ENCODE measurements around the gene SLC6A12. TPM values are rescaled to one million over a fixed set of nuclear protein-coding genes. Genes with fewer than 3 reads are reported as not detected.

SLC6A12 gene
- total RNA-seq, 1 donor = not detected

- H3K36me3 ChIP-seq (ENCODE audit: insufficient read depth, low read length) = no peaks in the 10 kb centered on the region
- no peak for DNase-seq (ENCODE audit: insufficient read length, low spot score, missing footprints)
- H3K4me3 ChIP-seq (ENCODE audit: insufficient read depth, low read length) = no peak overlapping the region
- H4K20me1 ChIP-seq (ENCODE audit: insufficient read depth, low read length) = no peaks in the 10 kb centered on the region
- H3K4me1 ChIP-seq (ENCODE audit: insufficient read depth, low read length) = no peaks in the 10 kb centered on the region
- H3K4me2 ChIP-seq (ENCODE audit: insufficient read depth, low read length) = no peak overlapping the region
- no peak overlapping the region for H2AFZ ChIP-seq (ENCODE audit: low read length)
- H3K9me3 ChIP-seq (ENCODE audit: low read depth, low read length) = no peaks in the 10 kb centered on the region
- no peak overlapping the region for H3K27ac ChIP-seq (ENCODE audit: low read depth, low read length)
- no peak for TF ChIP-seq CTCF (IDR thresholded peaks at IDR 0.05; ENCODE audit: extremely low read depth, low read depth, low read length)
- H3K79me2 ChIP-seq (ENCODE audit: insufficient read depth, low read length) = no peaks in the 10 kb centered on the region
- peaks cover 14% of the 10 kb centered on the region for H3K27me3 ChIP-seq (ENCODE audit: insufficient read depth, low read length)
Observed at GRCh38 chr12:163406-163986, 50.5 kb downstream of the SLC6A12 start.

DNA sequence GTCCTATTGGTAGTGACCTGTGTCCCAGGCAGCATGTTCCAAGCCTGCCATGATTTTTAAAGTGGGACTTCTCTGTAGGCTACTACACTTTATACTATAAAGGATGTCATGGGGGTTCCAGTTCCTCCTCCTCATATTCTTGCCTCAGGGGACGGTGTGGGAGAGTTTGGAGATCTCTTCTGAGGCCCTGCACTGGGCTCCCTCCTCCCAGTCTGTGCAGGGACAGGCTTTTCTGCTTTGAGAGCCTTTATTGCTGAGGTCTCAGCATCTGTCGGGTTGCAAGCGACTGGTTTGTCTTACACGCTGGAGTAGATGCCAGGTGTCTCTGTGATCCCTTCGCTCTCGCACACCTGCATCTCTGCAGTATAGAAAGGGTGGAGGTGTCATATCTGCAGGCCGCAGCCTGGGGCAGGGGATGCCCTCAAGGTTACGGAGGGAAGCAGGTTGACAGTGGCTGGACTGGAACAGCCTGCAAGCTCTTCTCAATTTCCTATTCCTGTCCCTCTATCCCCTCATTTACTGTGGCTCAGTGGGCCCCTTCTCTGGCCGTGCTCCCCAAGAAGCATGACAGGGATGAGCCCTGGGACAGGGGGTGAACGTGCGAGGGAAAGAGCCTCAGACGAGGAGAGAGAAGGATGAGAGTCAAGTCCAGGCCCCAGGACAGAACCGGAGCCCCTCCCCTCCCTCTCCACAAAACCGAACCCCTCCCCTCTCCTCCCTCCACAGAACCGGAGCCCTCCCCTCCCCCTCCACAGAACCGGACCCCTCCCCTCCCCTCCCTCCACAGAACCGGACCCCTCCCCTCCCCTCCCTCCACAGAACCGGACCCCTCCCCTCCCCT lies 51.3 kb downstream of the SLC6A12 start:
- no peaks in the 10 kb centered on the region for H3K4me1 ChIP-seq (ENCODE audit: insufficient read depth, low read length)
- peaks cover 6% of the 10 kb centered on the region for H3K27me3 ChIP-seq (ENCODE audit: insufficient read depth, low read length)
- H3K9me3 ChIP-seq (ENCODE audit: low read depth, low read length) = no peaks in the 10 kb centered on the region
- no peaks in the 10 kb centered on the region for H4K20me1 ChIP-seq (ENCODE audit: insufficient read depth, low read length)
- H2AFZ ChIP-seq (ENCODE audit: low read length) = no peak overlapping the region
- H3K79me2 ChIP-seq (ENCODE audit: insufficient read depth, low read length) = no peaks in the 10 kb centered on the region
- H3K36me3 ChIP-seq (ENCODE audit: insufficient read depth, low read length) = no peaks in the 10 kb centered on the region
- H3K4me2 ChIP-seq (ENCODE audit: insufficient read depth, low read length) = no peak overlapping the region
- TF ChIP-seq CTCF (IDR thresholded peaks at IDR 0.05; ENCODE audit: extremely low read depth, low read depth, low read length) = no peak
- no peak overlapping the region for H3K27ac ChIP-seq (ENCODE audit: low read depth, low read length)
- no peak overlapping the region for H3K4me3 ChIP-seq (ENCODE audit: insufficient read depth, low read length)
- DNase-seq (ENCODE audit: insufficient read length, low spot score, missing footprints) = no peak

GRCh38 chr12:161823-162222 lies 52.1 kb downstream of the SLC6A12 start:
- Histone ChIP-seq H3K4me1 (ENCODE audit: insufficient read depth, low read length) (no peaks in the 10 kb centered on the region), H3K79me2 (ENCODE audit: insufficient read depth, low read length) (no peaks in the 10 kb centered on the region), H3K27me3 (ENCODE audit: insufficient read depth, low read length) (peaks cover 2% of the 10 kb centered on the region), H3K4me2 (ENCODE audit: insufficient read depth, low read length) (no peak overlapping the region), H4K20me1 (ENCODE audit: insufficient read depth, low read length) (no peaks in the 10 kb centered on the region), H3K36me3 (ENCODE audit: insufficient read depth, low read length) (no peaks in the 10 kb centered on the region), H3K9me3 (ENCODE audit: low read depth, low read length) (no peaks in the 10 kb centered on the region), H3K27ac (ENCODE audit: low read depth, low read length) (no peak overlapping the region), H2AFZ (ENCODE audit: low read length) (no peak overlapping the region), H3K4me3 (ENCODE audit: insufficient read depth, low read length) (no peak overlapping the region)
- TF ChIP-seq CTCF (IDR thresholded peaks at IDR 0.05; ENCODE audit: extremely low read depth, low read depth, low read length) = no peak
- DNase-seq (ENCODE audit: insufficient read length, low spot score, missing footprints) = no peak

DNA sequence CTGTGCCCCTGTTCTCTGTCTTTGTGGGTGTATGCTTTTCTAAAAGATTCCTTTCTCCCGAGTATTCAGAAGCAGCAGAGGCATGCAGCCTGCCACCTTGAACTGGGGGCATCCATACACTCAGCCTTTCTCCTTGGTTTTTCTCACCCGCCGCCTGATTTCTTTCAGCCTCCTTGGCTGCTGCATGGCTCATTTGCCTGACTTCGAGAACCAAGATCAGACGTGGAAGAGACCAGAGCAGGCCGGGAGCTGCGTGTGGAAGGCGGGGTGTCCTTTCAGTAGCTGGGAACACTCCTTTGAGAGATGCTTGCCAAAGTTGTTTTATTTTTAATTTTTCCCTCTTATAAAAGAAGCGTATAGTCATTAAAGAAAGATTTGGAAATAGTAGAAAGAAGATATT lies 53.1 kb downstream of the SLC6A12 start:
- Histone ChIP-seq H3K27ac (ENCODE audit: low read depth, low read length) (no peak overlapping the region), H3K9me3 (ENCODE audit: low read depth, low read length) (no peaks in the 10 kb centered on the region), H3K4me2 (ENCODE audit: insufficient read depth, low read length) (no peak overlapping the region), H2AFZ (ENCODE audit: low read length) (no peak overlapping the region), H3K36me3 (ENCODE audit: insufficient read depth, low read length) (no peaks in the 10 kb centered on the region), H3K79me2 (ENCODE audit: insufficient read depth, low read length) (no peaks in the 10 kb centered on the region), H3K27me3 (ENCODE audit: insufficient read depth, low read length) (peaks cover 2% of the 10 kb centered on the region), H4K20me1 (ENCODE audit: insufficient read depth, low read length) (no peaks in the 10 kb centered on the region), H3K4me1 (ENCODE audit: insufficient read depth, low read length) (no peaks in the 10 kb centered on the region), H3K4me3 (ENCODE audit: insufficient read depth, low read length) (no peak overlapping the region)
- DNase-seq (ENCODE audit: insufficient read length, low spot score, missing footprints) = no peak
- no peak for TF ChIP-seq CTCF (IDR thresholded peaks at IDR 0.05; ENCODE audit: extremely low read depth, low read depth, low read length)
